Activated CD4-positive, alpha-beta memory T cell treated with anti-CD3 and anti-CD28 coated beads for 36 hours (primary cell): ENCODE measurements around the gene CGB1. TPM values are rescaled to one million over a fixed set of nuclear protein-coding genes. Genes with fewer than 3 reads are reported as not detected.

Experiments
- CTCF ChIA-PET: fragments of 350-600 bp; sonication (Branson Sonifier 250); formaldehyde crosslinking; loops from one replicate; lab custom pipeline; 2021; ENCODE audit warnings: antibody characterized with exemption, inconsistent platforms; lab: Charles Lee
- POLR2A ChIA-PET: fragments of 350-600 bp; sonication (Branson Sonifier 250); formaldehyde crosslinking; loops from one replicate; lab custom pipeline; 2021; ENCODE audit warnings: antibody characterized with exemption; lab: Charles Lee
- DNase-seq: peaks from one replicate; pipeline ENCODE4 v3.0.0-alpha.2; 2020
- H3K27ac Mint-ChIP-seq: one replicate; pipeline ENCODE4 v1.8.0; 2021; ENCODE audit warnings: mixed read lengths
- H3K27me3 Mint-ChIP-seq: one replicate; pipeline ENCODE4 v1.8.0; 2021; ENCODE audit warnings: mixed read lengths
- H3K36me3 Mint-ChIP-seq: one replicate; pipeline ENCODE4 v1.8.0; 2021; ENCODE audit warnings: mixed read lengths
- H3K4me1 Mint-ChIP-seq: one replicate; pipeline ENCODE4 v1.8.0; 2021; ENCODE audit warnings: low read depth, mixed read lengths
- H3K4me3 Mint-ChIP-seq: one replicate; pipeline ENCODE4 v1.8.0; 2021; ENCODE audit warnings: mild to moderate bottlenecking, mixed read lengths
- H3K9me3 Mint-ChIP-seq: one replicate; pipeline ENCODE4 v1.8.0; 2021; ENCODE audit warnings: mixed read lengths
- intact Hi-C: fragments of 100-400 bp; cut with micrococcal nuclease; formaldehyde crosslinking; loops from one replicate; pipeline ENCODE4 v1.15.1; 2023
- total RNA-seq, 2 experiments: library from RNA; stranded (reverse); gene quantifications; one replicate each; pipeline ENCODE4 v1.2.3, GENCODE V29; 2021

The CGB1 gene
- total RNA-seq, 2 experiments from 2014 or later = not detected

- ChIA-PET CTCF (interaction anchor here (1.7 kb wide), 1 partner anchor 28 kb away, joined by 7 read pairs; no protein-coding TSS in a partner anchor), POLR2A (no interaction called here)
- Mint-ChIP-seq H3K9me3 (no peaks in the 10 kb centered on the region), H3K27ac (no peak overlapping the region), H3K4me1 (peaks cover 11% of the 10 kb centered on the region), H3K36me3 (no peaks in the 10 kb centered on the region), H3K27me3 (peaks cover 61% of the 10 kb centered on the region), H3K4me3 (no peak overlapping the region)
- DNase-seq = no peak
- intact Hi-C loops = no loop called here
Observed at GRCh38 chr19:49070416-49070815, 33.7 kb upstream of the CGB1 start.

- ChIA-PET CTCF (interaction anchor here (1.3 kb wide), 1 partner anchor 130 kb away, joined by 3 read pairs; no protein-coding TSS in a partner anchor), POLR2A (no interaction called here)
- H3K9me3 Mint-ChIP-seq = no peaks in the 10 kb centered on the region
- no peak overlapping the region for H3K27ac Mint-ChIP-seq
- intact Hi-C loops = no loop called here
- H3K36me3 Mint-ChIP-seq = no peaks in the 10 kb centered on the region
- H3K4me1 Mint-ChIP-seq = peaks cover 11% of the 10 kb centered on the region
- no peak overlapping the region for H3K4me3 Mint-ChIP-seq
- H3K27me3 Mint-ChIP-seq = peaks cover 65% of the 10 kb centered on the region
- no peak for DNase-seq
Observed at GRCh38 chr19:49069026-49069425, 32.3 kb upstream of the CGB1 start.

- Mint-ChIP-seq H3K4me1 (peaks cover 2% of the 10 kb centered on the region), H3K27me3 (peaks cover 59% of the 10 kb centered on the region), H3K4me3 (no peak overlapping the region), H3K36me3 (no peaks in the 10 kb centered on the region), H3K27ac (no peak overlapping the region), H3K9me3 (no peaks in the 10 kb centered on the region)
- DNase-seq = no peak
- ChIA-PET POLR2A (no interaction called here), CTCF (no interaction called here)
- intact Hi-C loops = no loop called here
Observed at GRCh38 chr19:49067554-49067953, 30.9 kb upstream of the CGB1 start.

GRCh38 chr19:49065905-49066512 lies 29.3 kb upstream of the CGB1 start:
- Mint-ChIP-seq H3K9me3 (no peaks in the 10 kb centered on the region), H3K27ac (no peak overlapping the region), H3K4me3 (no peak overlapping the region), H3K4me1 (no peaks in the 10 kb centered on the region), H3K27me3 (peaks cover 56% of the 10 kb centered on the region), H3K36me3 (no peaks in the 10 kb centered on the region)
- intact Hi-C loops = no loop called here
- CTCF ChIA-PET = interaction anchor here (0.6 kb wide), 1 partner anchor 8 kb away, joined by 4 read pairs; no protein-coding TSS in a partner anchor
- POLR2A ChIA-PET = no interaction called here
- no peak for DNase-seq

- ChIA-PET CTCF (interaction anchor here (0.5 to 1.0 kb wide), 2 partner anchors 134 to 160 kb away, joined by 3 to 4 read pairs; no protein-coding TSS in a partner anchor), POLR2A (no interaction called here)
- peaks cover 52% of the 10 kb centered on the region for H3K27me3 Mint-ChIP-seq
- H3K9me3 Mint-ChIP-seq = no peaks in the 10 kb centered on the region
- H3K4me1 Mint-ChIP-seq = no peaks in the 10 kb centered on the region
- H3K36me3 Mint-ChIP-seq = no peaks in the 10 kb centered on the region
- no peak within 1 kb of the TSS for H3K27ac Mint-ChIP-seq
- intact Hi-C loops = no loop called here
- DNase-seq = no peak
- H3K4me3 Mint-ChIP-seq = no peak within 1 kb of the TSS
Observed at GRCh38 chr19:49064768-49065611, 28.3 kb upstream of the CGB1 start, which contains the start of gene NTF4. NTF4 (minus strand) TSS chr19:49064818; CDS start chr19:49061997, 2,821 bp downstream.

GRCh38 chr19:49064029-49064629 lies 27.4 kb upstream of the CGB1 start:
- POLR2A ChIA-PET = no interaction called here
- CTCF ChIA-PET = no interaction called here

GRCh38 chr19:49061445-49061844 lies 24.8 kb upstream of the CGB1 start:
- no peaks in the 10 kb centered on the region for H3K36me3 Mint-ChIP-seq
- DNase-seq = peak; percentile 21
- intact Hi-C loops = no loop called here
- H3K27me3 Mint-ChIP-seq = peaks cover 48% of the 10 kb centered on the region
- H3K27ac Mint-ChIP-seq = no peak overlapping the region
- CTCF ChIA-PET = no interaction called here
- H3K4me3 Mint-ChIP-seq = no peak overlapping the region
- POLR2A ChIA-PET = no interaction called here
- H3K9me3 Mint-ChIP-seq = no peaks in the 10 kb centered on the region
- peaks cover 17% of the 10 kb centered on the region for H3K4me1 Mint-ChIP-seq

More at GRCh38 chr19:49064029-49064629, 27.4 kb upstream of the CGB1 start:
- no peaks in the 10 kb centered on the region for H3K4me1 Mint-ChIP-seq
- H3K36me3 Mint-ChIP-seq = no peaks in the 10 kb centered on the region
- H3K27me3 Mint-ChIP-seq = peaks cover 49% of the 10 kb centered on the region
- H3K4me3 Mint-ChIP-seq = no peak overlapping the region
- intact Hi-C loops = no loop called here
- H3K27ac Mint-ChIP-seq = no peak overlapping the region
- no peak for DNase-seq
- H3K9me3 Mint-ChIP-seq = no peaks in the 10 kb centered on the region

- intact Hi-C loops = no loop called here
- CTCF ChIA-PET = interaction anchor here (1.0 kb wide), 1 partner anchor 43 kb away, joined by 3 read pairs; no protein-coding TSS in a partner anchor
- H3K9me3 Mint-ChIP-seq = no peaks in the 10 kb centered on the region
- H3K27ac Mint-ChIP-seq = no peak overlapping the region
- POLR2A ChIA-PET = no interaction called here
- H3K4me3 Mint-ChIP-seq = no peak overlapping the region
- H3K27me3 Mint-ChIP-seq = peaks cover 44% of the 10 kb centered on the region
- H3K36me3 Mint-ChIP-seq = no peaks in the 10 kb centered on the region
- DNase-seq = no peak
- H3K4me1 Mint-ChIP-seq = peaks cover 21% of the 10 kb centered on the region
Observed at GRCh38 chr19:49061000-49061399, 24.3 kb upstream of the CGB1 start.

GRCh38 chr19:49059053-49059452 lies 22.4 kb upstream of the CGB1 start:
- H3K4me3 Mint-ChIP-seq = no peak overlapping the region
- peaks cover 33% of the 10 kb centered on the region for H3K27me3 Mint-ChIP-seq
- H3K4me1 Mint-ChIP-seq = peaks cover 21% of the 10 kb centered on the region
- no peak overlapping the region for H3K27ac Mint-ChIP-seq
- ChIA-PET POLR2A (no interaction called here), CTCF (interaction anchor here (1.4 kb wide), 1 partner anchor 39 kb away, joined by 9 read pairs; no protein-coding TSS in a partner anchor)
- DNase-seq = no peak
- intact Hi-C loops = no loop called here
- no peaks in the 10 kb centered on the region for H3K36me3 Mint-ChIP-seq
- no peaks in the 10 kb centered on the region for H3K9me3 Mint-ChIP-seq

GRCh38 chr19:49058562-49058961 lies 21.9 kb upstream of the CGB1 start:
- intact Hi-C loops = no loop called here
- Mint-ChIP-seq H3K27me3 (peaks cover 30% of the 10 kb centered on the region), H3K4me1 (peaks cover 21% of the 10 kb centered on the region), H3K4me3 (no peak overlapping the region), H3K27ac (no peak overlapping the region), H3K9me3 (no peaks in the 10 kb centered on the region), H3K36me3 (no peaks in the 10 kb centered on the region)
- DNase-seq = peak; percentile 57
- ChIA-PET CTCF (interaction anchor here (1.0 kb wide), 1 partner anchor 168 kb away, joined by 3 read pairs; no protein-coding TSS in a partner anchor), POLR2A (no interaction called here)

GRCh38 chr19:49057636-49058234 lies 21.0 kb upstream of the CGB1 start, which contains the start of gene CGB7:
CGB7 (minus strand) TSS chr19:49057749; CDS start chr19:49055375, 2,374 bp downstream.
- CTCF ChIA-PET = interaction anchor here (1.0 to 2.4 kb wide), 4 partner anchors 40 to 169 kb away, joined by 3 to 11 read pairs (median 4); partner anchors contain the start of gene LIN7B
- Mint-ChIP-seq H3K27ac (no peak within 1 kb of the TSS), H3K4me3 (peak within 1 kb of the TSS; percentile 48), H3K36me3 (no peaks in the 10 kb centered on the region), H3K4me1 (peaks cover 21% of the 10 kb centered on the region), H3K9me3 (no peaks in the 10 kb centered on the region), H3K27me3 (peaks cover 26% of the 10 kb centered on the region)
- POLR2A ChIA-PET = no interaction called here
- intact Hi-C loops = no loop called here
- peak; percentile 61 for DNase-seq
